Suppressor macrophage (primary cell): ENCODE results near the gene OR52E6.

ENCODE experiments used
- DNase-seq, 4 experiments: peaks; one replicate each; pipeline ENCODE4 v3.0.0-alpha.2; 2020 to 2022
- total RNA-seq, 17 experiments: gene quantifications; one replicate each; lab custom pipeline; 2026; ENCODE audit warnings: mixed read lengths in 6 of 17, inconsistent platforms in 3 of 17; lab: John Stamatoyannopoulos, UW

Gene OR52E6
- 0 to 0.44 (median 0) reads per million in 17 experiments for total RNA-seq

- no peak for DNase-seq
These were observed at the start of gene OR52E6 for GRCh38 chr11:5841797-5842196. Gene OR52E6, minus strand, starts transcription at chr11:5841897. Its CDS starts 0 bp downstream, at chr11:5841897.

DNA sequence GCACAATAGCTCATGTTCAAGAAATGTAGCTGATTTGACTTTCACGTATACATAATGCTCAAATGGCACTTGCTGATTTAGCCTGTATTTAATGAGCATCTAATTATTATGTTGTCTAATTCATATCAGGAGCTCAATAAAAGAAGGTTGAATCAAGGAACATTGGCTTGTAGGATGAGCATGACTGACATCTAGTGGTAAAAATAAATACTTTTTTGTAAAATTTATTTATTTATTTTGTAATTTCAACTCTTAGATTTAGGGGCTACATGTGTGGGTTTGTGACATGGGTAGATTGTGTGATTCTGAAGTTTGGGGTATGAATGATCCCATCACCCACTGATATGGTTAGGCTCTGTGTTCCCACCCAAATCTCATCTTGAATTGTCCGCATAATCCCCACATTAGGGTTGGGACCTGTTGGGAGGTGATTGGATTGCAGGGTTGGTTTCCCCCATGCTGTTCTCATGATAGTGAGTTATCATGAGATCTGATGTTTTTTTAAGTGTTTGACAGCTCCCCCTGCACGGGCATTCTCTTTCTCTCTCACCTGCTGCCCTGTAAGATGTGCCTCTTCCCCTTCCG, 49.6 kb upstream of the OR52E6 start:
- peak in 3 of 4 experiments; percentile 3 to 59 (median 31) for DNase-seq

- no peak for DNase-seq
These were observed 46.0 kb upstream of the OR52E6 start for GRCh38 chr11:5887661-5888060.

GRCh38 chr11:5887172-5887571, 45.5 kb upstream of the OR52E6 start:
- no peak for DNase-seq

- DNase-seq = no peak
These were observed 40.1 kb upstream of the OR52E6 start for GRCh38 chr11:5881756-5882155.

- DNase-seq = no peak
These were observed 38.6 kb upstream of the OR52E6 start, which contains the start of gene OR52E4 for GRCh38 chr11:5880329-5880728. Gene OR52E4, plus strand, starts transcription at chr11:5880629. Its CDS starts 3,664 bp downstream, at chr11:5884293.

- no peak for DNase-seq
These were observed 36.9 kb upstream of the OR52E6 start for GRCh38 chr11:5878564-5878963.

GRCh38 chr11:5865826-5866225, 24.1 kb upstream of the OR52E6 start:
- no peak for DNase-seq

DNA sequence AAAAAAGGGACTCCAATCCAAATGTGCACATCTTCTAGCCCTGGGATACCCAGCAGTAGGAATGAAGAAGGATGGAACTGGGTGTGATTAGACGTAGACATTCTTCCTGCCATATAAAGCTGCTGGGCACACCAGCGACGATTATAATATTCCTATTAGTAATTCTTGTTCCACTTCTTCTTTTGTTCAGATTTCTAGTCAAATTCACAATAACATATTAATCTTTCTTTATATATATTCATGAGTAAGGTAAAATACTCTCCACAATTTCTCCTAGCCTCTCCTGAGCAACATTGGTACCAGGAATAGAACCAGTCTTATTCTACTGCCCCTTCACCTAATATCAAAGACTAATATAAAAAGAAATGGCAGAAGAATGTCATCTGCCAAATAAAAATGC, 15.9 kb upstream of the OR52E6 start, which contains the start of gene OR52E8:
OR52E8 (minus strand) TSS at position 101 of the 400 bp plus-strand sequence; CDS start at position 101, 0 bp downstream.
- DNase-seq = no peak

- DNase-seq = no peak
These were observed 9.3 kb upstream of the OR52E6 start for GRCh38 chr11:5851002-5851401.

- DNase-seq = no peak
These were observed 6.0 kb upstream of the OR52E6 start for GRCh38 chr11:5847711-5848110.

DNA sequence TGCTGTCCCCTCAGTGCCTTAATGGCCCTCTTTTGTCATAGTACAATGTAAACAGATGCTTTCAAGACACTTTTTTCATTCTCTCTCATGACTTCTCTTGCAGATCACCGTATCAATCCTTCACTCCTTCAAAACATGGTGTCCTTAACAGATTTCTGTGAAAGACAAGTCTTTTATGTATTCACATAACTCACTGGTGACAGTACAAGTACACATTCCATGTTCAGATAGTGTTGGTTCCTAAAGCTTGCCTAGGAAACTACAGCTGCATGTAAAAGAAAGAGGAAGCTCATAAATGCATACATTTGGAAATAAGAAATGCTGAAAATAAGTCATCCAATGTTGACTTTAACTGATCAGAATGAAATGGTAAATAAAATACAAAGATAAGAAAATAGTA, 5.0 kb upstream of the OR52E6 start:
- DNase-seq = peak in 1 of 4 experiments; percentile 5

DNA sequence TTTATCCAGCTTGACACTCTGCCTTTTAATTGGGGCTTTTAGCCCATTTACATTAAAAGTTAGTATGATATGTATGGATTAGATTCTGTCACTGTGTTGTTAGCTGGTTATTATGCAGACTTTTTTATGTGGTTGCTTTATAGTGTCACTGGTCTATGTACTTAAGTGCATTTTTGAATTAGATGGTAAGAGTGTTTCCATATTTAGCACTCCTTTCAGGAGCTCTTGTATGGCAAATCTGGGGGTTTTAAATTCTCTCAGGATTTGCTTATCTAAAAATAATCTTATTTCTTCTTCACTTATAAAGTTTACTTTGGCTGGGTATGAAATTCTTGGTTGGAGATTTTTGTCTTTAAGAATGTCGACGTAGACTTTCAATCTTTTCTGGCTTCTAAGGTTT, 4.0 kb downstream of the OR52E6 start:
- no peak for DNase-seq

DNA sequence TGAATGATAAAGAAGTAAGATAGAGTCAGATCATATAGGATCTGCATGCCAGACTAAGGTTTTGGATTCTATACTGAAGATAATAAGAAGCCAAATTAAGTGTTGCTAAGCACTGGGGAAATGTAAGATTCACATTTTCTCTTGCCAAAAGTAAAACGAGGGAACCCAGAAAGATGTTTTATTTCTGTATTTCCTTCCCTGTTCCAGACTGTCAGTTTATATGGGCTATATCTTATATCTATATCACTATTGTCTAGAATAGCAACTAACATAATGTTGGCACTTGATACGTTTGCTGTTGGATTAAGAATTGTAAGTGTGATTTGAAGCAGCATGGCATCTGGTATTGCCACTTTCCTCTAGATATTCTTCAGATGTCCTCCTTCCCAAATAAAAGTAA, 8.3 kb downstream of the OR52E6 start:
- no peak for DNase-seq

DNA sequence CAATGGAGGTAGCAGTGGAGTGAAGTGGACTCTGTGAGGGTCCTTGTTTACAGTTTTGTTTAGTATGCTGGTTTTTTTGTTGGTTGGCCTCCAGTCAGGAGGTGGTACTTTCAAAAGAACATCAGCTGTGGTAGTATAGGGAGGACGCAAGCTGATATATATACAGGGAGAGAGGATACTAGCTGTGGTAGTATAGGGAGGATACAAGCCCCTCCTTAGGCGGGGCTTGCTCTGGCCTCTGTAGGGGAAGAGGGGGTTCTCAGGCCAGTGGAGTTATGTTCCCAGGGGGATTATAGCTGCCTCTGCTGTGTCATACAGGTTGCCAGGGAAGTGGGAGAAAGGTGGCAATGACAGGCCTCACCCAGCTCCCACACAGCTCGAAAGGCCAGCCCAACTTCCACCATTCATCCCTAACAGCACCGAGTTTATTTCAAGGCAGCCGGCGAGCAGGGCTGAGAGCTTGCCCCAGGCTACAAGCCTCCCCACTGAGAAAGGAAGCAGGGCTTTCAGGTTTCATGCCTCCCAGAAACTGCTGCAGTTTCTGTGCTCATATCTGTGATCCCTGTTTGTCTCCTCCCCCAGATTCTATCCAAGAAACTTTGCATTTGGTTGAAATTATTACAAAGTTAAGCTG, 10.4 kb downstream of the OR52E6 start:
- no peak for DNase-seq

GRCh38 chr11:5818245-5818886, 23.3 kb downstream of the OR52E6 start:
- DNase-seq = peak in 1 of 4 experiments; percentile 9

DNA sequence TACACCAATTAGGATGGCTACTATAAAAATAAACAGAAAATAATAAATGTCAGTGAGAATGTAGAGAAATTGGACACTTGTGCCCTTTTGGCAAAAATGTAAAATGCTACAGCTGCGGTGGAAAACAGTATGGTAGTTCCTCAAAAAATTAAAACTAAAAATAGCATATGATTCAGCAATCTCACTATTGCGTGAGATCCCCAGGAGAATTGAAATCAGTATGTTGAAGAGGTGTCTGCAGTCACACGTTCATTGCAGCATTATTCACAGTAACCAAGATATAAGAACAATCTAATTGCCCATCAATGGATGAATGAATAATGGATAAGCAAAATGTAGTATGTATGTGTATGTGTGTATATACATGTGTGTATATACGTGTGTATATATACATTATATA, 26.2 kb downstream of the OR52E6 start:
- DNase-seq = peak; percentile 49 to 90 (median 72)

DNA sequence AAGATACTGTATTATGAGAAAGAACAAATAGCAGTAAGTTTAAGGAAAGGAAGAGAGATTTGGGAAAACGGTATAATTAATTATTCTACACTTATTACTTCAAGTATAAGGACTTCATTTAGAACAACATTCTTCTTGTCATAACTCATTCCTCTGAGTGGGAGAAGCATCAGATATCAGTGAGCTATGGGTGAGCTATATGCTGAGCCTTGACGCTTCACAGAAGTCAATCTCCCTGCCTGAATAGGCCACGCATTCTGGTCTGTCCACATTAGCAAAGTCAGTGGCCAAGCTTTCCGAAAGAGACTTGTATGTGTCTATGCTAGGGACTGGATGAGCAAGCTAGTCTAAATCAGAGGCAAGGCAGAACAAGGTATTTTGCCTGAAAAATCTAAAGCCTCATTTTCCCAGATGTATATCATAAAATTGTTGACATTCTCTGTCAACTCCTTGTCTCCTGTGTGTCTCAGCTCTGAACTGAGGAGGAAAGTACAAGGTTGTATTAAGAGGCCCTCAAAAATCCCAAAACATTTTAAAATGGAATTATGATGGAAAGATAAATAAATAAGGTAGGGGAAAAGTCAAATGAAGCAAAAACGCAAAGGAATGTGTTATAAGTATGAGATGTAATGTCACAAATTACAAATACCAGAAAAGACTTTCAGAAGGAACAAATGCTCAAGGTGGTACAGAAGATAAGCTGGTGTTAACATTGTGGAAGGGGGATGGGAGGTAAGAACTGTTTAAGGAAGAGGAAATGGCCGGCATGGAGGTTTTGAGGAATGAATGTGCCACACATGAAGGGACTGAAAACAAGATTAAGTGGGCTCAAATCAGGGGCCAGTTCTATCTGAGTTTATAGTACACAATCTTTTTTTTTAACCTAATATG, 31.5 kb downstream of the OR52E6 start:
- peak in 2 of 4 experiments; percentile 17 to 29 for DNase-seq

DNA sequence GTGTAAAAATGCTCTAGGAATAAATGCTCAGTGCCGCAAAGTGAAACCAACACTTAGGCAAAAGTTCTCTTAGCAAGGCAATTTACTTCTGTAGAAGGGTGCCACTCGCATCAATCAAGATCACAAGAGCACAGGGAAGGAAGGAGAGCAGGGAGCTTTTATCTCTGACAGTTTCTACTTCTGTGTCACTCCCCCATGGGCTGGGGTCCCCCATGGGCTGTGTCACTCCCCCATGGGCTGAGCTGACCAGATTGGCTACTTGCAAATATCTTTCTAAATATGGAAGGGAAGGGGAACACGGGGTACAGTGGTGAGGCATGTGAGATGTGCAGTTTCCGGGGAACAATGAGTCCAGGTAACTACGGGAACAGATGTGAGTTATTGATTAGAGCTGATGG, 32.6 kb downstream of the OR52E6 start:
- DNase-seq = peak; percentile 9 to 26 (median 24)

GRCh38 chr11:5808500-5809121, 33.1 kb downstream of the OR52E6 start, which contains the start of gene OR52N2:
Gene OR52N2, plus strand, starts transcription at chr11:5808924. Its CDS starts 11,412 bp downstream, at chr11:5820336.
- peak; percentile 87 to 92 (median 90) for DNase-seq

GRCh38 chr11:5807580-5807979, 34.1 kb downstream of the OR52E6 start:
- DNase-seq = no peak

GRCh38 chr11:5803982-5804381, 37.7 kb downstream of the OR52E6 start:
- no peak for DNase-seq
